H9 (cell line): ENCODE data around the gene CSF1R. TPM values are rescaled to one million over a fixed set of nuclear protein-coding genes. Genes with fewer than 3 reads are reported as not detected.

Experiments
- DNase-seq: peaks from one replicate; pipeline ENCODE4 v3.0.0-alpha.2; 2017
- H2AFZ ChIP-seq: one replicate; pipeline ENCODE4 v1.6.1; 2013; ENCODE audit warnings: mild to moderate bottlenecking, low read length, control low read depth, moderate library complexity
- H2AK5ac ChIP-seq: 2 replicates; pipeline ENCODE4 v1.6.1; 2013; ENCODE audit warnings: low read length, control low read depth, mixed read lengths; ENCODE audit not compliant: insufficient read length
- H2BK120ac ChIP-seq: one replicate; pipeline ENCODE4 v1.6.1; 2013; ENCODE audit warnings: low read depth, mild to moderate bottlenecking, low read length, control low read depth, inconsistent platforms; ENCODE audit not compliant: poor library complexity, severe bottlenecking
- H2BK12ac ChIP-seq: 2 replicates; pipeline ENCODE4 v1.6.1; 2013; ENCODE audit warnings: low read length, control low read depth, mixed read lengths, low read depth; ENCODE audit not compliant: insufficient read length
- H2BK15ac ChIP-seq: 2 replicates; pipeline ENCODE4 v1.6.1; 2013; ENCODE audit warnings: low read depth, low read length, control low read depth
- H2BK20ac ChIP-seq: one replicate; pipeline ENCODE4 v1.6.1; 2013; ENCODE audit warnings: low read depth, mild to moderate bottlenecking, low read length, control low read depth, inconsistent platforms; ENCODE audit not compliant: poor library complexity, severe bottlenecking
- H2BK5ac ChIP-seq: 2 replicates; pipeline ENCODE4 v1.6.1; 2013; ENCODE audit warnings: low read length, control low read depth, mixed read lengths; ENCODE audit not compliant: insufficient read length
- H3K14ac ChIP-seq: 2 replicates; pipeline ENCODE4 v1.6.1; 2013; ENCODE audit warnings: low read length, control low read depth; ENCODE audit not compliant: insufficient read depth
- H3K18ac ChIP-seq: 2 replicates; pipeline ENCODE4 v1.6.1; 2013; ENCODE audit warnings: low read depth, mild to moderate bottlenecking, mixed read lengths, low read length, control low read depth; ENCODE audit not compliant: insufficient read length
- H3K23ac ChIP-seq: 2 replicates; pipeline ENCODE4 v1.6.1; 2013; ENCODE audit warnings: low read length, control low read depth, mixed read lengths, low read depth; ENCODE audit not compliant: insufficient read length
- H3K23me2 ChIP-seq: 2 replicates; pipeline ENCODE4 v1.6.1; 2013; ENCODE audit warnings: low read depth, mild to moderate bottlenecking, mixed read lengths, low read length, control low read depth; ENCODE audit not compliant: insufficient read length, poor library complexity, severe bottlenecking
- H3K27ac ChIP-seq: 2 replicates; pipeline ENCODE4 v1.5.1; 2013; ENCODE audit warnings: low read length, control low read depth, mixed read lengths, low read depth; ENCODE audit not compliant: insufficient read length
- H3K27me3 ChIP-seq: 2 replicates; pipeline ENCODE4 v1.6.1; 2013; ENCODE audit warnings: low read length, control low read depth, inconsistent platforms; ENCODE audit not compliant: insufficient read depth
- H3K4ac ChIP-seq: 2 replicates; pipeline ENCODE4 v1.6.1; 2013; ENCODE audit warnings: low read depth, mild to moderate bottlenecking, control low read depth, inconsistent platforms, low read length, moderate library complexity
- H3K4me1 ChIP-seq: 2 replicates; pipeline ENCODE4 v1.6.1; 2013; ENCODE audit warnings: low read length, control low read depth, inconsistent platforms; ENCODE audit not compliant: insufficient read depth
- H3K4me2 ChIP-seq: 2 replicates; pipeline ENCODE4 v1.6.1; 2013; ENCODE audit warnings: low read length, control low read depth, mixed read lengths; ENCODE audit not compliant: insufficient read length, insufficient read depth
- H3K56ac ChIP-seq: 2 replicates; pipeline ENCODE4 v1.6.1; 2013; ENCODE audit warnings: low read depth, mild to moderate bottlenecking, mixed read lengths, low read length, control low read depth; ENCODE audit not compliant: insufficient read length
- H3K79me1 ChIP-seq: 2 replicates; pipeline ENCODE4 v1.6.1; 2013; ENCODE audit warnings: low read depth, mild to moderate bottlenecking, moderate library complexity, low read length, control low read depth, inconsistent platforms; ENCODE audit not compliant: insufficient read depth, poor library complexity, severe bottlenecking
- H3K79me2 ChIP-seq: 2 replicates; pipeline ENCODE4 v1.6.1; 2013; ENCODE audit warnings: low read length, control low read depth, inconsistent platforms; ENCODE audit not compliant: insufficient read depth
- H3K9ac ChIP-seq: 2 replicates; pipeline ENCODE4 v1.6.1; 2013; ENCODE audit warnings: low read length, control low read depth, mixed read lengths; ENCODE audit not compliant: insufficient read length; ENCODE audit errors: extremely low read depth
- H3K9me3 ChIP-seq: one replicate; pipeline ENCODE4 v1.6.1; 2013; ENCODE audit warnings: low read depth, low read length, inconsistent platforms; ENCODE audit not compliant: control insufficient read depth
- H3T11ph ChIP-seq: one replicate; pipeline ENCODE4 v1.6.1; 2013; ENCODE audit warnings: mild to moderate bottlenecking, low read length, control low read depth, inconsistent platforms
- H4K20me1 ChIP-seq: one replicate; pipeline ENCODE4 v1.6.1; 2013; ENCODE audit not compliant: control insufficient read depth, insufficient read length, insufficient read depth
- H4K5ac ChIP-seq: 2 replicates; pipeline ENCODE4 v1.6.1; 2013; ENCODE audit warnings: low read depth, mild to moderate bottlenecking, mixed read lengths, low read length, control low read depth; ENCODE audit not compliant: insufficient read length
- H4K8ac ChIP-seq: replicated peaks from 2 replicates; pipeline ENCODE4 v1.6.1; 2013; ENCODE audit warnings: low read length, control low read depth, mixed read lengths, low read depth; ENCODE audit not compliant: insufficient read length
- H4K91ac ChIP-seq: 2 replicates; pipeline ENCODE4 v1.6.1; 2013; ENCODE audit warnings: low read depth, mild to moderate bottlenecking, moderate library complexity, mixed read lengths, low read length, control low read depth; ENCODE audit not compliant: insufficient read length
- H3K27ac Mint-ChIP-seq, 3 experiments: 2 replicates in 2 of 3; 3 replicates in 1 of 3; pipeline ENCODE4 v1.8.0; 2020 to 2021; ENCODE audit warnings: mixed read lengths in 3 of 3, mild to moderate bottlenecking in 1 of 3, moderate library complexity in 1 of 3
- H3K27me3 Mint-ChIP-seq: 2 replicates; pipeline ENCODE4 v1.8.0; 2021; ENCODE audit warnings: low read depth, mild to moderate bottlenecking, moderate library complexity, mixed read lengths
- H3K36me3 Mint-ChIP-seq, 3 experiments: 2 replicates in 2 of 3; 3 replicates in 1 of 3; pipeline ENCODE4 v1.8.0; 2020 to 2021; ENCODE audit warnings: low read depth in 3 of 3, mixed read lengths in 3 of 3; ENCODE audit not compliant: insufficient read depth in 1 of 3
- H3K4me1 Mint-ChIP-seq, 2 experiments: 2 replicates each; pipeline ENCODE4 v1.8.0; 2020; ENCODE audit warnings: mixed read lengths in 2 of 2
- H3K4me3 Mint-ChIP-seq, 2 experiments: 2 replicates in 1 of 2; 3 replicates in 1 of 2; pipeline ENCODE4 v1.8.0; 2020 to 2021; ENCODE audit warnings: mild to moderate bottlenecking in 2 of 2, mixed read lengths in 2 of 2, moderate library complexity in 1 of 2
- H3K9me3 Mint-ChIP-seq, 2 experiments: 2 replicates in 1 of 2; 3 replicates in 1 of 2; pipeline ENCODE4 v1.8.0; 2020; ENCODE audit warnings: mild to moderate bottlenecking in 2 of 2, mixed read lengths in 2 of 2, moderate library complexity in 1 of 2
- CTCF ChIP-seq: fragments of 200-600 bp; sonication (generic); conservative IDR thresholded peaks from 3 replicates; pipeline ENCODE4 v1.8.0; 2021; ENCODE audit warnings: antibody characterized with exemption, mild to moderate bottlenecking
- WGBS: extraction: QIAGEN DNeasy Blood & Tissue Kit; methylation state at CpG from one replicate; pipeline ENCODE4 v1.1.7; 2013; ENCODE audit warnings: missing lambda C conversion rate, low lambda C conversion rate, mixed read lengths; ENCODE audit not compliant: insufficient read length; ENCODE audit errors: extremely low coverage; 5-methylcytosine and 5-hydroxymethylcytosine counted together
- total RNA-seq: library from RNA; stranded (reverse); gene quantifications from 2 replicates; pipeline ENCODE4 v1.2.1, GENCODE V29; 2021

The CSF1R gene
- total RNA-seq, 1 experiment from 2014 or later = 0.13 TPM

- Histone ChIP-seq H3K79me2 (no peaks in the 10 kb centered on the region), H3T11ph (no peak overlapping the region), H3K4ac (no peak overlapping the region), H3K18ac (no peak overlapping the region), H3K79me1 (no peaks in the 10 kb centered on the region), H2BK15ac (no peak overlapping the region), H3K9ac (no peak overlapping the region), H3K9me3 (no peaks in the 10 kb centered on the region), H2BK120ac (no peak overlapping the region), H3K23ac (no peak overlapping the region), H4K20me1 (no peaks in the 10 kb centered on the region), H2BK12ac (no peak overlapping the region), H2BK5ac (no peak overlapping the region), H4K5ac (no peak overlapping the region), H3K56ac (no peak overlapping the region), H2AFZ (no peak overlapping the region), H4K8ac (no peak overlapping the region), H2BK20ac (no peak overlapping the region), H2AK5ac (no peak overlapping the region), H3K4me2 (no peak overlapping the region), H3K14ac (no peak overlapping the region), H3K23me2 (no peaks in the 10 kb centered on the region), H3K27me3 (no peaks in the 10 kb centered on the region), H3K27ac (no peak overlapping the region), H4K91ac (no peak overlapping the region), H3K4me1 (no peaks in the 10 kb centered on the region)
- Mint-ChIP-seq H3K36me3 (no peaks in the 10 kb centered on the region), H3K9me3 (no peaks in the 10 kb centered on the region), H3K27me3 (peaks cover 10% of the 10 kb centered on the region), H3K4me1 (peaks cover 24 to 33% of the 10 kb centered on the region in 2 experiments), H3K27ac (no peak overlapping the region), H3K4me3 (no peak overlapping the region)
- no peak for TF ChIP-seq CTCF
- no CpG with 5 or more reads among the region's 10 CpGs for WGBS
- peak; percentile 23 for DNase-seq
These were observed 30.5 kb upstream of the CSF1R start for GRCh38 chr5:150116667-150117400.
